ENCODE results near the gene PTPRD. TPM values are rescaled to one million over a fixed set of nuclear protein-coding genes. Genes with fewer than 3 reads are reported as not detected.

The PTPRD gene
- total RNA-seq, 1 experiment from 2014 or later: not detected

- no peak overlapping the region for H3K27ac ChIP-seq (ENCODE audit: low read depth, low read length, poor library complexity, severe bottlenecking)
- ChIA-PET POLR2A (ENCODE audit: low non-redundant PET) (no interaction called here), CTCF (no interaction called here)
- intact Hi-C loops (cut with micrococcal nuclease; ENCODE audit: unreplicated experiment): no loop called here
- no peaks in the 10 kb centered on the region for H3K36me3 ChIP-seq (ENCODE audit: insufficient read depth, low read length, poor library complexity, severe bottlenecking)
- H3K9me3 ChIP-seq (ENCODE audit: low read depth, low read length, poor library complexity, severe bottlenecking): no peaks in the 10 kb centered on the region
- TF ChIP-seq CTCF (conservative IDR thresholded peaks at IDR 0.05; ENCODE audit: low read depth, low read length) (no peak), EZH2 (IDR thresholded peaks at IDR 0.05; ENCODE audit: borderline replicate concordance, low read depth, low read length, poor library complexity, severe bottlenecking) (no peak)
- H3K27me3 ChIP-seq (replicated peaks; ENCODE audit: insufficient read depth, low read depth, low read length, poor library complexity): no peaks in the 10 kb centered on the region
- no peak for DNase-seq (ENCODE audit: low spot score)
- H3K4me1 ChIP-seq (ENCODE audit: insufficient read depth, low read length, poor library complexity, severe bottlenecking): no peaks in the 10 kb centered on the region
- H3K4me3 ChIP-seq (ENCODE audit: low read depth, low read length, poor library complexity, severe bottlenecking): no peak overlapping the region
- BruUV-seq (replicated peaks): no TSS peak
Observed at GRCh38 chr9:8266861-8267260, 2345.9 kb downstream of the PTPRD start.

- Histone ChIP-seq H3K4me1 (ENCODE audit: insufficient read depth, low read length, poor library complexity, severe bottlenecking) (no peaks in the 10 kb centered on the region), H3K27ac (ENCODE audit: low read depth, low read length, poor library complexity, severe bottlenecking) (no peak overlapping the region), H3K27me3 (replicated peaks; ENCODE audit: insufficient read depth, low read depth, low read length, poor library complexity) (no peaks in the 10 kb centered on the region), H3K9me3 (ENCODE audit: low read depth, low read length, poor library complexity, severe bottlenecking) (no peaks in the 10 kb centered on the region), H3K4me3 (ENCODE audit: low read depth, low read length, poor library complexity, severe bottlenecking) (no peak overlapping the region), H3K36me3 (ENCODE audit: insufficient read depth, low read length, poor library complexity, severe bottlenecking) (no peaks in the 10 kb centered on the region)
- ChIA-PET POLR2A (ENCODE audit: low non-redundant PET) (no interaction called here), CTCF (no interaction called here)
- TF ChIP-seq CTCF (conservative IDR thresholded peaks at IDR 0.05; ENCODE audit: low read depth, low read length) (no peak), EZH2 (IDR thresholded peaks at IDR 0.05; ENCODE audit: borderline replicate concordance, low read depth, low read length, poor library complexity, severe bottlenecking) (no peak)
- BruUV-seq (replicated peaks): no TSS peak
- intact Hi-C loops (cut with micrococcal nuclease; ENCODE audit: unreplicated experiment): no loop called here
- DNase-seq (ENCODE audit: low spot score): no peak
Observed at GRCh38 chr9:8265281-8265680, 2347.5 kb downstream of the PTPRD start.
